GM18907 (cell line): Measurements from ENCODE around the gene RB1.
"Not testable (repeated sequence)": the region's sequence is repeated elsewhere in the genome, so short reads cannot be mapped to it uniquely, and the experiment has no call there.

Experiments
- ATAC-seq: cut with Tn5 transposase; IDR thresholded peaks from one replicate; pipeline ENCODE4 v1.9.1; 2021; ENCODE audit warnings: mild to moderate bottlenecking, moderate library complexity; ENCODE audit not compliant: unreplicated experiment

Gene RB1

GRCh38 chr13:48344264-48344663 lies 40.7 kb downstream of the RB1 start:
- no peak for ATAC-seq

- no peak for ATAC-seq
Measured at GRCh38 chr13:48346583-48346982, 43.0 kb downstream of the RB1 start.

GRCh38 chr13:48349525-48349924 lies 46.0 kb downstream of the RB1 start:
- ATAC-seq, result no peak

GRCh38 chr13:48353590-48353989 lies 50.0 kb downstream of the RB1 start:
- ATAC-seq, result no peak

GRCh38 chr13:48355524-48355923 lies 52.0 kb downstream of the RB1 start:
- not testable (repeated sequence) for ATAC-seq

GRCh38 chr13:48356750-48357149 lies 53.2 kb downstream of the RB1 start:
- ATAC-seq, result no peak

- ATAC-seq, result no peak
Measured at GRCh38 chr13:48369988-48370387, 66.4 kb downstream of the RB1 start.

GRCh38 chr13:48370815-48371214 lies 67.3 kb downstream of the RB1 start:
- no peak for ATAC-seq

GRCh38 chr13:48377857-48378256 lies 74.3 kb downstream of the RB1 start:
- ATAC-seq, result no peak

- no peak for ATAC-seq
Measured at GRCh38 chr13:48380581-48380980, 77.0 kb downstream of the RB1 start.

GRCh38 chr13:48383384-48383783 lies 79.8 kb downstream of the RB1 start:
- ATAC-seq, result no peak

- no peak for ATAC-seq
Measured at GRCh38 chr13:48386816-48387215, 83.3 kb downstream of the RB1 start.

- no peak for ATAC-seq
Measured at GRCh38 chr13:48391257-48391656, 87.7 kb downstream of the RB1 start.

- ATAC-seq, result no peak
Measured at GRCh38 chr13:48393030-48393697, 89.6 kb downstream of the RB1 start.

GRCh38 chr13:48393698-48394085 lies 90.1 kb downstream of the RB1 start:
- ATAC-seq, result no peak

- ATAC-seq, result no peak
Measured at GRCh38 chr13:48397744-48398143, 94.2 kb downstream of the RB1 start.

- ATAC-seq, result no peak
Measured at GRCh38 chr13:48398450-48399095, 95.0 kb downstream of the RB1 start.

- no peak for ATAC-seq
Measured at GRCh38 chr13:48400090-48400694, 96.6 kb downstream of the RB1 start.

GRCh38 chr13:48400850-48401291 lies 97.3 kb downstream of the RB1 start:
- ATAC-seq, result no peak

- no peak for ATAC-seq
Measured at GRCh38 chr13:48401480-48401879, 97.9 kb downstream of the RB1 start.

GRCh38 chr13:48402325-48402932 lies 98.9 kb downstream of the RB1 start:
- ATAC-seq, result no peak

- ATAC-seq, result peak; percentile 70
Measured at GRCh38 chr13:48403151-48403631, 99.6 kb downstream of the RB1 start.
